HEK293 (cell line): Measurements from ENCODE around the gene PRH1.

Experiments
- CTCF ChIA-PET: fragments of 350-600 bp; formaldehyde crosslinking; extraction: SDS; loops from one replicate; lab custom pipeline; 2021; ENCODE audit warnings: antibody characterized with exemption; lab: Yijun Ruan, JAX
- POLR2A ChIA-PET: fragments of 300-600 bp; formaldehyde crosslinking; extraction: SDS; loops from one replicate; lab custom pipeline; 2020; ENCODE audit warnings: antibody characterized with exemption, inconsistent platforms; lab: Yijun Ruan, JAX
- H3K27ac ChIP-seq: fragments of 200-500 bp; sonication (Bioruptor generic); 2 replicates; pipeline ENCODE4 v1.5.1; 2014; ENCODE audit warnings: low read depth, low read length, control low read depth, inconsistent platforms; ENCODE audit errors: extremely low read depth
- H3K36me3 ChIP-seq, 2 experiments: fragments of 200-500 bp in 1 of 2; sonication (Bioruptor generic) in 1 of 2; 1 replicate in 1 of 2; 2 replicates in 1 of 2; pipeline ENCODE4 v1.5.1; 2014 to 2017; ENCODE audit warnings: inconsistent platforms in 2 of 2, low read length in 2 of 2; ENCODE audit not compliant: control insufficient read depth in 2 of 2, insufficient read depth in 1 of 2
- H3K4me1 ChIP-seq: fragments of 200-500 bp; sonication (Bioruptor generic); 2 replicates; pipeline ENCODE4 v1.5.1; 2014; ENCODE audit warnings: mild to moderate bottlenecking, low read length, inconsistent platforms; ENCODE audit not compliant: control insufficient read depth, insufficient read depth
- H3K4me3 ChIP-seq: 2 replicates; pipeline ENCODE4 v1.5.1; 2011; ENCODE audit warnings: low read depth, mild to moderate bottlenecking, control low read depth, low read length, moderate library complexity
- H3K9me3 ChIP-seq: fragments of 200-500 bp; sonication (Bioruptor generic); 2 replicates; pipeline ENCODE4 v1.5.1; 2014; ENCODE audit warnings: low read depth, low read length, inconsistent platforms; ENCODE audit not compliant: control insufficient read depth, insufficient read depth
- PRDM1 ChIP-seq: fragments of 450-650 bp; formaldehyde crosslinking; IDR thresholded peaks from 2 replicates; pipeline ENCODE4; 2016; ENCODE audit warnings: missing biosample characterization, missing genetic modification characterization
- REST ChIP-seq: fragments of 450-650 bp; formaldehyde crosslinking; IDR thresholded peaks from 2 replicates; pipeline ENCODE4 v1.5.1; 2016; ENCODE audit warnings: missing biosample characterization, missing genetic modification characterization
- WT1 ChIP-seq: fragments of 450-650 bp; formaldehyde crosslinking; IDR thresholded peaks from 2 replicates; pipeline ENCODE4 v1.5.1; 2016; ENCODE audit warnings: missing biosample characterization, missing genetic modification characterization
- ZBTB48 ChIP-seq: fragments of 450-650 bp; formaldehyde crosslinking; IDR thresholded peaks from 2 replicates; pipeline ENCODE4 v1.5.1; 2016; ENCODE audit warnings: missing biosample characterization, missing genetic modification characterization
- ZFP69B ChIP-seq: fragments of 450-650 bp; formaldehyde crosslinking; IDR thresholded peaks from 2 replicates; pipeline ENCODE4 v1.5.1; 2016; ENCODE audit warnings: missing biosample characterization, missing genetic modification characterization
- ZNF132 ChIP-seq: fragments of 450-650 bp; formaldehyde crosslinking; IDR thresholded peaks from 2 replicates; pipeline ENCODE4 v1.5.1; 2017; ENCODE audit warnings: missing biosample characterization, missing genetic modification characterization, borderline replicate concordance
- ZNF140 ChIP-seq: fragments of 450-650 bp; formaldehyde crosslinking; IDR thresholded peaks from 2 replicates; pipeline ENCODE4 v1.5.1; 2016; ENCODE audit warnings: missing biosample characterization, missing genetic modification characterization
- ZNF157 ChIP-seq: fragments of 450-650 bp; formaldehyde crosslinking; IDR thresholded peaks from 2 replicates; pipeline ENCODE4 v1.5.1; 2016; ENCODE audit warnings: missing biosample characterization, missing genetic modification characterization
- ZNF239 ChIP-seq: fragments of 450-650 bp; formaldehyde crosslinking; IDR thresholded peaks from 2 replicates; pipeline ENCODE4 v1.5.1; 2016; ENCODE audit warnings: missing biosample characterization, missing genetic modification characterization
- ZNF24 ChIP-seq: fragments of 450-650 bp; formaldehyde crosslinking; IDR thresholded peaks from 2 replicates; pipeline ENCODE4 v1.5.1; 2016; ENCODE audit warnings: missing biosample characterization, missing genetic modification characterization
- ZNF335 ChIP-seq: fragments of 450-650 bp; formaldehyde crosslinking; conservative IDR thresholded peaks from 2 replicates; pipeline ENCODE4 v1.5.1; 2016; ENCODE audit warnings: missing biosample characterization, missing genetic modification characterization
- ZNF423 ChIP-seq: fragments of 450-650 bp; formaldehyde crosslinking; IDR thresholded peaks from 2 replicates; pipeline ENCODE4 v1.5.1; 2016; ENCODE audit warnings: missing biosample characterization, missing genetic modification characterization
- ZNF433 ChIP-seq: fragments of 450-650 bp; formaldehyde crosslinking; IDR thresholded peaks from 2 replicates; pipeline ENCODE4 v1.5.1; 2016; ENCODE audit warnings: missing biosample characterization, missing genetic modification characterization, low read depth
- ZNF513 ChIP-seq: fragments of 450-650 bp; IDR thresholded peaks from 2 replicates; pipeline ENCODE4 v1.5.1; 2018; ENCODE audit warnings: missing biosample characterization, missing genetic modification characterization
- ZNF518A ChIP-seq: fragments of 450-650 bp; formaldehyde crosslinking; conservative IDR thresholded peaks from 2 replicates; pipeline ENCODE4 v1.5.1; 2016; ENCODE audit warnings: low read depth, missing biosample characterization, missing genetic modification characterization
- ZNF529 ChIP-seq: fragments of 450-650 bp; formaldehyde crosslinking; IDR thresholded peaks from 2 replicates; pipeline ENCODE4 v1.5.1; 2017; ENCODE audit warnings: missing genetic modification characterization, missing biosample characterization; ENCODE audit not compliant: insufficient replicate concordance
- ZNF544 ChIP-seq: fragments of 450-650 bp; formaldehyde crosslinking; IDR thresholded peaks from 2 replicates; pipeline ENCODE4 v1.5.0; 2017; ENCODE audit warnings: missing biosample characterization, missing genetic modification characterization
- ZNF561 ChIP-seq: fragments of 450-650 bp; IDR thresholded peaks from 2 replicates; pipeline ENCODE4 v1.5.1; 2018; ENCODE audit warnings: missing biosample characterization, missing genetic modification characterization, borderline replicate concordance
- ZNF571 ChIP-seq: fragments of 450-650 bp; formaldehyde crosslinking; IDR thresholded peaks from 2 replicates; pipeline ENCODE4 v1.5.0; 2017; ENCODE audit warnings: missing biosample characterization, missing genetic modification characterization
- ZNF624 ChIP-seq: fragments of 450-650 bp; formaldehyde crosslinking; IDR thresholded peaks from 2 replicates; pipeline ENCODE4 v1.5.1; 2017; ENCODE audit warnings: missing biosample characterization, missing genetic modification characterization
- ZNF654 ChIP-seq: fragments of 450-650 bp; formaldehyde crosslinking; IDR thresholded peaks from 2 replicates; pipeline ENCODE4 v1.5.1; 2016; ENCODE audit warnings: low read depth, missing biosample characterization, missing genetic modification characterization
- ZNF777 ChIP-seq: fragments of 450-650 bp; formaldehyde crosslinking; IDR thresholded peaks from 2 replicates; pipeline ENCODE4 v1.5.1; 2017; ENCODE audit warnings: missing biosample characterization, missing genetic modification characterization, borderline replicate concordance
- ZNF785 ChIP-seq: fragments of 450-650 bp; formaldehyde crosslinking; IDR thresholded peaks from 2 replicates; pipeline ENCODE4 v1.5.1; 2016; ENCODE audit warnings: missing biosample characterization, missing genetic modification characterization
- ZSCAN4 ChIP-seq: fragments of 450-650 bp; formaldehyde crosslinking; IDR thresholded peaks from 2 replicates; pipeline ENCODE4 v1.5.1; 2017; ENCODE audit warnings: missing biosample characterization, missing genetic modification characterization
- ZXDB ChIP-seq: fragments of 450-650 bp; formaldehyde crosslinking; IDR thresholded peaks from 2 replicates; pipeline ENCODE4 v1.5.1; 2016; ENCODE audit warnings: missing biosample characterization, missing genetic modification characterization

PRH1 gene

GRCh38 chr12:10926269-10926668, 42.2 kb upstream of the PRH1 start:
- ChIA-PET POLR2A (no interaction called here), CTCF (no interaction called here)
- Histone ChIP-seq H3K27ac (no peak overlapping the region), H3K4me1 (no peaks in the 10 kb centered on the region), H3K9me3 (no peaks in the 10 kb centered on the region; the same call in 1 of the 2 replicates), H3K4me3 (no peak overlapping the region), H3K36me3 (no peaks in the 10 kb centered on the region)
- no peak for TF ChIP-seq ZBTB48
- TF ChIP-seq ZNF335 (tag by site-specific recombination), result no peak
- TF ChIP-seq ZFP69B (tag by site-specific recombination), result no peak
- no peak for TF ChIP-seq ZNF529 (tag by site-specific recombination)
- TF ChIP-seq ZXDB (tag by site-specific recombination), result no peak
- no peak for TF ChIP-seq ZNF785 (tag by site-specific recombination)

- no peaks in the 10 kb centered on the region for H3K9me3 ChIP-seq
- H3K4me1 ChIP-seq, result no peaks in the 10 kb centered on the region
- ChIA-PET POLR2A (no interaction called here), CTCF (interaction anchor here (0.7 kb wide), 1 partner anchor 321 kb away, joined by 3 read pairs; no protein-coding TSS in a partner anchor)
- no peak for TF ChIP-seq ZNF513
- no peak for TF ChIP-seq PRDM1 (tag by site-specific recombination)
- TF ChIP-seq ZNF518A (tag by site-specific recombination), result no peak
- TF ChIP-seq ZNF433 (tag by site-specific recombination), result no peak
- TF ChIP-seq ZNF654, result no peak
- no peak for TF ChIP-seq ZNF423 (tag by site-specific recombination)
- no peak for TF ChIP-seq ZNF157 (tag by site-specific recombination)
- no peak for TF ChIP-seq ZNF624 (tag by site-specific recombination)
- no peak for TF ChIP-seq ZNF24
- TF ChIP-seq WT1, result no peak
- no peak for TF ChIP-seq ZNF132 (tag by site-specific recombination)
- no peak for TF ChIP-seq REST (tag by site-specific recombination)
- TF ChIP-seq ZNF777 (tag by site-specific recombination), result no peak
- no peak for TF ChIP-seq ZNF239 (tag by site-specific recombination)
- TF ChIP-seq ZNF544, result no peak
- TF ChIP-seq ZNF571 (tag by site-specific recombination), result no peak
- TF ChIP-seq ZNF140 (tag by site-specific recombination), result no peak
- TF ChIP-seq ZSCAN4 (tag by site-specific recombination), result no peak
- no peak for TF ChIP-seq ZNF561 (tag by site-specific recombination)
- H3K36me3 ChIP-seq, result no peaks in the 10 kb centered on the region
- H3K4me3 ChIP-seq, result no peak overlapping the region
- H3K27ac ChIP-seq, result no peak overlapping the region
These were observed 35.8 kb upstream of the PRH1 start for GRCh38 chr12:10919809-10920208.
